Astrocyte of the spinal cord (primary cell): ENCODE measurements around the gene FNBP1.
"Not testable (repeated sequence)": the region's sequence is repeated elsewhere in the genome, so short reads cannot be mapped to it uniquely, and the experiment has no call there.

Experiments
- DNase-seq: peaks from one replicate; pipeline ENCODE4 v3.0.0; 2011; ENCODE audit warnings: low read depth, low spot score
- H3K4me3 ChIP-seq: 2 replicates; pipeline ENCODE4 v1.5.1; 2011; ENCODE audit warnings: low read depth, mild to moderate bottlenecking, low read length, moderate library complexity
- CTCF ChIP-seq: IDR thresholded peaks from 2 replicates; pipeline ENCODE4 v1.5.1; 2012; ENCODE audit warnings: low read depth, mild to moderate bottlenecking, low read length, inconsistent platforms
- in situ Hi-C: cut with HindIII; loops from 2 replicates; pipeline ENCODE4 v1.10.0; 2017; ENCODE audit warnings: low sequenced_read_pairs

The FNBP1 gene

DNA sequence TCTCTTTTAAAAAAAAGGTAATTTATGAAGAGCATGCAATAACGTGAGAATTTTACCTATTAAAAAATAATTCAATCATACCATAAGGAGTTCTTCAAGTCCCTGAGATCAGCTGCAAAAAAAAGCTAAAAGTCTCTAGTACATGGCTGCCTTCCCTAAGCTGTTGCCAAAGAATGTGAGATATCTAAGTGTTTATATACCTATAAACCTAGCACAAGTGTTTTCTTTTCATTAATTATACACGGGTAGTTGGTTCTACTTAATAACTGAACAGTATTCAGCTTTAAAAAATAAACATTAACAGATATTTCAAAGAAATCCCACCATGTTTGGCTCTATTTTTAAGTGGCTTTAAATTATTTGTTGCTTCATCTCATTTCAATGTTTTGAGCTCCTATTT lies 25.9 kb downstream of the FNBP1 start:
- no peak for DNase-seq
- TF ChIP-seq CTCF: no peak
- in situ Hi-C loops: no loop called here
- no peak overlapping the region for H3K4me3 ChIP-seq

GRCh38 chr9:130015353-130016019 lies 27.5 kb downstream of the FNBP1 start:
- TF ChIP-seq CTCF: no peak
- H3K4me3 ChIP-seq: no peak overlapping the region
- no peak for DNase-seq
- in situ Hi-C loops: no loop called here

DNA sequence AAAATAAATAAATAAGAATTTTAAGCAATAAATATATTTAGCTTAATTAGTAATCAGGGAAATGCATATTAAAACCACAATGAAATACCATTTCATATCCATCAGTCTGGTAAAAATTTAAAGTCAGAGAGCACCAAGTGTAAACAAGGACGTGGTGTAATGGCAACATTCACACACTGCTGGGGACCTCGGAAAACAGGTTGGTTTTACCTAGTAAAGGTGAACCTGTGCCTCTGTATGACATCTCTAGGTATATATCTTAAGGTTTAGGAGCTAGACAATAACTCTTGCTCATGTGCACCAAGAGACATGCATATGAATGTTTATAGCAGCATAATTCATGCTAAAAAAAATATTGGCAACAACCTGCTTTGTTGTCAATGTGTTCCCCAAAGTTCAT lies 29.7 kb downstream of the FNBP1 start:
- in situ Hi-C loops: no loop called here
- no peak for DNase-seq
- no peak for TF ChIP-seq CTCF

GRCh38 chr9:130010151-130010988 lies 32.6 kb downstream of the FNBP1 start:
- no peak overlapping the region for H3K4me3 ChIP-seq
- no peak for TF ChIP-seq CTCF
- no peak for DNase-seq
- in situ Hi-C loops: no loop called here

More for the DNA sequence above, 29.7 kb downstream of the FNBP1 start:
- H3K4me3 ChIP-seq: no peak overlapping the region

- DNase-seq, in situ Hi-C loops, H3K4me3 ChIP-seq: not testable (repeated sequence)
These were observed 33.4 kb downstream of the FNBP1 start for GRCh38 chr9:130009546-130009945.

DNA sequence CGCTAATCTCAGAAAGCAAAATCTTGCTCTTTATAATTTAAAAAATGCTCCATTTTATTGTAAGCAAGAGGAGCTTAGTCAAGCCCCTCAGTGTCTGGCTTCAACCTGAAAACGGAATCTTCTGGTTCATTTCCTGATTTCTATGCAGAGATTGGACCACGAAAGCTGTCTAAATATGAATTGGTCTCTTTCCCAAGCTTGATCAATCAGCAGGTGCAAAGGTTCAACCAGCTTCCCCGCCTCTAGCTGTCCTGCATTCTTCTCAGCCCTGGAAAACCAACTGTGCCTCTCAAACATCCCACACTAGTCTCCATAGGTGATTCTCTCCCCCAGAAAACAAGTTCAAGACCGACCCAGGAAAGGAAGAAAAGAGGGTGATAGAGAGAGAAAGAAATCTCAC lies 34.5 kb downstream of the FNBP1 start:
- TF ChIP-seq CTCF: no peak
- H3K4me3 ChIP-seq: no peak overlapping the region
- no peak for DNase-seq
- in situ Hi-C loops: no loop called here

- in situ Hi-C loops, DNase-seq, H3K4me3 ChIP-seq: not testable (repeated sequence)
These were observed 36.0 kb downstream of the FNBP1 start for GRCh38 chr9:130006952-130007351.
